D721Med (cell line): ENCODE measurements around the gene ATP6V1F.

ENCODE experiments used
- DNase-seq: peaks from one replicate; pipeline ENCODE4 v3.0.0; 2011; ENCODE audit warnings: low spot score; ENCODE audit not compliant: insufficient read length
- FAIRE-seq: peaks from 2 replicates; lab custom pipeline; 2011; peaks lifted over from hg19 to GRCh38; lab: Jason Lieb, UNC
- CTCF ChIP-seq: IDR thresholded peaks from 2 replicates; pipeline ENCODE4 v1.5.1; 2012; ENCODE audit warnings: mild to moderate bottlenecking, control low read depth; ENCODE audit not compliant: insufficient read depth; ENCODE audit errors: missing control alignments

The ATP6V1F gene

GRCh38 chr7:128862571-128863432 is at the start of gene ATP6V1F:
ATP6V1F (plus strand) TSS chr7:128862856; CDS start chr7:128862905, 49 bp downstream.
- DNase-seq, result peak; percentile 93
- no peak for TF ChIP-seq CTCF
- no peak for FAIRE-seq

GRCh38 chr7:128814499-128814898 is 48.2 kb upstream of the ATP6V1F start:
- FAIRE-seq (no peak), DNase-seq (no peak)
- TF ChIP-seq CTCF, result no peak

GRCh38 chr7:128815289-128815942 is 47.2 kb upstream of the ATP6V1F start:
- no peak for TF ChIP-seq CTCF
- no peak for DNase-seq
- no peak for FAIRE-seq

GRCh38 chr7:128818694-128819093 is 44.0 kb upstream of the ATP6V1F start:
- FAIRE-seq, result no peak
- TF ChIP-seq CTCF, result no peak

GRCh38 chr7:128821724-128822123 is 40.9 kb upstream of the ATP6V1F start:
- DNase-seq (no peak), FAIRE-seq (no peak)
- TF ChIP-seq CTCF, result no peak

More at GRCh38 chr7:128818694-128819093, 44.0 kb upstream of the ATP6V1F start:
- no peak for DNase-seq

- TF ChIP-seq CTCF, result no peak
- FAIRE-seq (no peak), DNase-seq (no peak)
Measured at GRCh38 chr7:128826512-128826911, 36.1 kb upstream of the ATP6V1F start.

GRCh38 chr7:128826916-128827247 is 35.8 kb upstream of the ATP6V1F start:
- DNase-seq, result no peak
- no peak for FAIRE-seq
- no peak for TF ChIP-seq CTCF
